D341Med (cell line): ENCODE data around the gene DNAAF5.

Experiments
- DNase-seq: peaks from one replicate; pipeline ENCODE4 v3.0.0; 2012; ENCODE audit warnings: low spot score

Gene DNAAF5

GRCh38 chr7:707296-708000 lies 19.1 kb upstream of the DNAAF5 start:
- DNase-seq: no peak

GRCh38 chr7:710161-710560 lies 16.3 kb upstream of the DNAAF5 start:
- DNase-seq: no peak

- DNase-seq: peak; percentile 28
Measured at GRCh38 chr7:711093-711921, 15.2 kb upstream of the DNAAF5 start.

DNA sequence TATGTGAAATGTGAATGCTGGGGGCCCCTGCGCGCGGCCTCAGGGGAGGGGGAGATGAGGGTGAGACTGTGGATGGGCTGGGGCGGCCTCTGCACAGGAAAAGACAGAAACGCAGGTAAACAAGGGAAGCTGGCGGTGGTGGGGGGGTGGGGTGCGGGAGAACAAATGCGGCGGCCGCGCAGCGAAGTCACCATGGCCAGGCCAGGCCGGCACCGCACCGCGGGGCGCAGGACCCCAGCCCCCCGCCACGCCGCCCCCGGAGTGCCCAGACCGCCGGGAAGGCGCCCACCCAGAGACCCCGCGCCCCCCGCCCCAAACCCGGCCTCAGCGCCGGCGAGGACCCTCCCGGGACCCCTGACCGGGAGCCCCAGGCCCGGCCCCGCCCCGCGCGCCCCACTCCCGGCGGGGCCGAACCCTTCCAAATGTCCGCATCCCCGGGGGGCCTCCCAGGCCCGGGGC lies 14.5 kb upstream of the DNAAF5 start:
- peak; percentile 23 for DNase-seq

- peak; percentile 39 for DNase-seq
Measured at GRCh38 chr7:712381-713138, 13.9 kb upstream of the DNAAF5 start.

GRCh38 chr7:713139-713457 lies 13.4 kb upstream of the DNAAF5 start:
- no peak for DNase-seq

DNA sequence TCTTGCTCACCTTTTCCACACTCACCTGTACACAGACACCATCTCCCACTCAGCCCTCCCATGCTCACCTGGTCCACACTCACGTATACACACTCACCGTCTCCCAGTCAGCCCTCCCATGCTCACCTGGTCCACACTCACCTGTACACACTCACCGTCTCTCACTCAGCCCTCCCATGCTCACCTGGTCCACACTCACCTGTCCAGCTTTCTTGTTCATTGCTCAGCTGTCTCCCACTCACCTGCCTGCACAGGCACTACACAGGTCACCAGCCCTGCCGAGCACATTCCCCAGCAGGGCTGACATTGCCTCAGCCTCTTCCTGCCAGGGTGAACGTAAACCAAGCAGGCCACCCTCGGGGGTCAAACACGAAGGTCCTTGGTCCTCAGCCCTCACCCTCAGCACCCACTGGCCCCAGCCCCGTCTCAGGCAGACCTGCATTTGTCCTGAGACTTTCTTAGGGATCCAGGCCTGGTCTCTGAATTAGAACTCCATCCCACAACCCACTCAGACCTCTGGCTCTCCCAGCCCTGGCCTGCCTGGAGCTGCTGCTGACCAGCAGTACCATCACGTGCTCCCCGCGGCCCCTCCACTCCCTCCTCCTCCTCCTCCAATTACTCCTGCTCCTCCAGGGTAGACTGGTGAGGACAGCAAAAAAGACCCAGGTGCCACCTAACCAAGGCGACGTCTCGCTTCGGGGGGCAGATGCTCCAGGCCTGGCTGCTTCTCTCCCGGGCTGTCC lies 12.8 kb upstream of the DNAAF5 start:
- DNase-seq: no peak

- DNase-seq: no peak
Measured at GRCh38 chr7:714251-714671, 12.2 kb upstream of the DNAAF5 start.

DNA sequence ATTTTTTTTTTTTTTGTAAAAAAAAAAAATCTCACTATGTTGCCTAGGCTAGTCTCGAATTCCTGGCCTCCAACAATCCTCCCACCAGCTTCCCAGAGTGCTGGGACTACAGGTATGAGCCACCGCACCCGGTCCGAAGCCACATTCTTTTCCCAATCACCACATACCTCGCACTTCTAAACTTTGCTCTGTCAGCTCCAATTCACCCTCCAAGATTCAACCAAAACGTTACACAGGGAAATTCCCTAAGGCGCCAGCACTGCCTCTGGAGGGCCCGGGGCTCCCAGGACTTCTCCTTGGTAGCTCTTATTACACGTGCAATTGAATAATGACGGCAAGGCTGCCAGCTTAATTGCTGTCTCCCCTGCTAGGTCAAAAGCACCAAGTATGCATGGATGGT lies 10.3 kb upstream of the DNAAF5 start:
- DNase-seq: no peak

- no peak for DNase-seq
Measured at GRCh38 chr7:716636-717035, 9.9 kb upstream of the DNAAF5 start.

DNA sequence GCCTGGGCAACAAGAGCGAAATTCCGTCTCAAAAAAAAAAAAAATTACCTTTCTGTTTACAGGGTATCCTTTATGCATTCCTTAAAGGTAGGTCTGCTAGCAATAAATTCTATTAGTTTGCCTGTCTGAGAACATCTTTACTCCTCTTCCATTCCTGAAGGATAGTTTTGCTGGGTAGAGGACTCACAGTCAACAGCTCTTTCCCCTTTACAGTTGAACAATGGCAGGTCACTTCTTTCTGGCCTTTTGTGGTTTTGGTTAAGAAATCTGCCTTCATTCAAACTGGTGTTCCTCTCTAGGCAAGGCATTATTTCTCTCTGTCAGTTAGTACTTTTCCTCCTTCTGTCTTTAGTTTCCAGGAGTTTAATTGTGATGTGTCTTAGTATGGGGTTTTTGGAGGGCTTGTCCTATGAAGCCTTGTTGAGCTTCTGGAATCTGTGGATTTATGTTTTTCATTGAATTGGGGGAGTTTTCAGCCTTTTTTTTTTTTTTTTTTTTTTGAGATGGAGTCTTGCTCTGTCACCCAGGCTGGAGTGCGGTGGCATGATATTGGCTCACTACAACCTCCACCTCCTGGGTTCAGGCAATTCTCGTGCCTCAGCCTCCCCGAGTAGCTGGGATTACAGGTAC lies 4.8 kb upstream of the DNAAF5 start:
- DNase-seq: no peak

- no peak for DNase-seq
Measured at GRCh38 chr7:723541-723940, 3.0 kb upstream of the DNAAF5 start.

DNA sequence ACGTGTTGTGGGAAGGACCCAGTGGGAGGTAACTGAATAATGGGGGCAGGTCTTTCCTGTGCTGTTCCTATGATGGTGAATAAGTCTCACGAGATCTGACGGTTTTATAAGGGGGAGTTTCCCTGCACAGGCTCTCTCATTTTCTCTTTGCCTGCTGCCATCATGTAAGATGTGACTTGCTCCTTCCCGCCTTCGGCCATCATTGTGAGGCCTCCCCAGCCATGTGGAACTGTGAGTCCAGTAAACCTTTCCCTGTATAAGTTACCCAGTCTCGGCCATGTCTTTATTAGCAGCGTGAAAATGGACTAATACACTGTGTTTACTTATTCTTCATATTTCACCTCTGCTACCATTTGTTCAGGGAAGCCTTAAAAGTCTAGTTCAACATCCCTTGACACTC lies 2.2 kb upstream of the DNAAF5 start:
- DNase-seq: no peak

- no peak for DNase-seq
Measured at GRCh38 chr7:725223-726005, 1.1 kb upstream of the DNAAF5 start.

DNA sequence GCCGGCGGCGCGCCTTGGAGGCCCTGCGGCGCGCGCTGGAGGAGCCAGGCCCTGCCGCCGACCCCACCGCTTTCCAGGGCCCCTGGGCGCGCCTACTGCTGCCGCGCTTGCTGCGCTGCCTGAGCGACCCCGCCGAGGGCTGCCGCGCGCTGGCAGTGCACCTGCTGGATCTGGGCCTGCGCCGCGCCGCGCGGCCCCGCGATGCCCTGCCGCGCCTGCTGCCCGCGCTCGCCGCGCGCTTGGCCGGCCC lies 280 bp downstream of the DNAAF5 start:
- no peak for DNase-seq

GRCh38 chr7:727104-727805 lies 756 bp downstream of the DNAAF5 start, which contains the start of gene PRKAR1B:
PRKAR1B (minus strand) TSS chr7:727281; CDS start chr7:711505, 15,776 bp downstream.
- peak; percentile 85 for DNase-seq

- peak; percentile 46 for DNase-seq
Measured at GRCh38 chr7:727806-728460, 1.4 kb downstream of the DNAAF5 start.

DNA sequence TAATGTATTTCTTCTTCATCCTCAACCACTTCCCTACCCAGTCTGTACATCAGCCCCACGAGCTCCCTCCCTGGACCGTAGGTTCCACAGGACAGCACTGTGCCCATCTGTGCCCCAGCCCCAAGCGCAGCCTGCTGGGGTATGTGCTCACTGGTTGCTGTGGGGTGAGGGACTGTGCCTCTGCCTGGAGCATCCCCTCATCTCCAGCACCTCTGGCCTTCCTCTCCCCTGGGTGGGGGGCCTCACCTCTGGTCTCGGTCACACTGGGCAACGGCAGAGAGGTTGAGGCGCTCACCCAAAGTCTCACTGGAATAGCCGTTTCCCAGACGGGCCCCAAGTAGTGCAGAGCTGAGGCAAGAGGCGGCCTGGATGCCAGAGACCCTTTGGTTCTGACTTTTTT lies 2.1 kb downstream of the DNAAF5 start:
- DNase-seq: peak; percentile 26

GRCh38 chr7:729140-730000 lies 2.9 kb downstream of the DNAAF5 start:
- no peak for DNase-seq
